ENCODE results near the gene UROC1. TPM values are rescaled to one million over a fixed set of nuclear protein-coding genes. Genes with fewer than 3 reads are reported as not detected.

The UROC1 gene
- total and polyA plus RNA-seq, 2 donors = 0.07 to 0.38 TPM

DNA sequence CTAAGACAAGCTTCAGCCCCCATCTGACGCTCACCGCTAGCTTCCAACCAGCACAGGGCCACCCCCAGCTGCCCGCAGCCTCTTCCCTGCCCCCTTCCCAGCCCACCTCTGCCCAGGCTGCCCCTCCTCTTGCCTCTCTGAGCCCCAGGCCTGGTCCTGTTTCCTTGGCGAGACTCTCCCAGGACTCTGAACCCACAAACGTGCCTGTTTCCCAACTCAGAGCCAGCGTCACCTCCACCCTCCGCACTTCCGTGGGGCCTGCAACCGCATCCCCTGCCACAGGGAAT, 76.9 kb downstream of the UROC1 start:
- 98% methylated on average over 9 of the region's 9 CpGs for WGBS
- Histone ChIP-seq H3K27me3 (ENCODE audit: control insufficient read depth in 2 of 2, insufficient read depth in 1 of 2, low read length in 1 of 2) (no peaks in the 10 kb centered on the region), H3K9me3 (ENCODE audit: control insufficient read depth in 2 of 2, insufficient read depth in 1 of 2, low read length in 1 of 2) (no peaks in the 10 kb centered on the region), H3K4me3 (ENCODE audit: low read length in 2 of 2) (no peak overlapping the region), H3K36me3 (ENCODE audit: control insufficient read depth in 2 of 2, insufficient read depth in 2 of 2, low read length in 1 of 2) (peaks cover 50 to 52% of the 10 kb centered on the region in 2 donors), H3K27ac (ENCODE audit: low read depth in 1 of 2, low read length in 1 of 2) (no peak overlapping the region), H3K4me1 (ENCODE audit: control insufficient read depth in 2 of 2, insufficient read depth in 2 of 2, low read length in 2 of 2) (no peaks in the 10 kb centered on the region)
- DNase-seq (ENCODE audit: low read depth in 6 of 9, low spot score in 9 of 9) = no peak

GRCh38 chr3:126439968-126440708, 77.4 kb downstream of the UROC1 start:
- DNase-seq (ENCODE audit: low read depth in 6 of 9, low spot score in 9 of 9) = no peak
- H3K4me3 ChIP-seq (ENCODE audit: low read length in 2 of 2) = no peak overlapping the region
- H3K27me3 ChIP-seq (ENCODE audit: control insufficient read depth in 2 of 2, insufficient read depth in 1 of 2, low read length in 1 of 2) = no peaks in the 10 kb centered on the region
- peaks cover 51 to 53% of the 10 kb centered on the region in 2 donors for H3K36me3 ChIP-seq (ENCODE audit: control insufficient read depth in 2 of 2, insufficient read depth in 2 of 2, low read length in 1 of 2)
- 92% methylated on average over 12 of the region's 12 CpGs for WGBS
- H3K9me3 ChIP-seq (ENCODE audit: control insufficient read depth in 2 of 2, insufficient read depth in 1 of 2, low read length in 1 of 2) = no peaks in the 10 kb centered on the region
- H3K4me1 ChIP-seq (ENCODE audit: control insufficient read depth in 2 of 2, insufficient read depth in 2 of 2, low read length in 2 of 2) = no peaks in the 10 kb centered on the region
- no peak overlapping the region for H3K27ac ChIP-seq (ENCODE audit: low read depth in 1 of 2, low read length in 1 of 2)

GRCh38 chr3:126439346-126439967, 78.1 kb downstream of the UROC1 start:
- H3K4me1 ChIP-seq (ENCODE audit: control insufficient read depth in 2 of 2, insufficient read depth in 2 of 2, low read length in 2 of 2) = no peaks in the 10 kb centered on the region
- no peaks in the 10 kb centered on the region for H3K27me3 ChIP-seq (ENCODE audit: control insufficient read depth in 2 of 2, insufficient read depth in 1 of 2, low read length in 1 of 2)
- peaks cover 51 to 56% of the 10 kb centered on the region in 2 donors for H3K36me3 ChIP-seq (ENCODE audit: control insufficient read depth in 2 of 2, insufficient read depth in 2 of 2, low read length in 1 of 2)
- no peak overlapping the region for H3K27ac ChIP-seq (ENCODE audit: low read depth in 1 of 2, low read length in 1 of 2)
- H3K4me3 ChIP-seq (ENCODE audit: low read length in 2 of 2) = no peak overlapping the region
- DNase-seq (ENCODE audit: low read depth in 6 of 9, low spot score in 9 of 9) = no peak
- WGBS = 93% methylated on average over 15 of the region's 15 CpGs
- no peaks in the 10 kb centered on the region for H3K9me3 ChIP-seq (ENCODE audit: control insufficient read depth in 2 of 2, insufficient read depth in 1 of 2, low read length in 1 of 2)

DNA sequence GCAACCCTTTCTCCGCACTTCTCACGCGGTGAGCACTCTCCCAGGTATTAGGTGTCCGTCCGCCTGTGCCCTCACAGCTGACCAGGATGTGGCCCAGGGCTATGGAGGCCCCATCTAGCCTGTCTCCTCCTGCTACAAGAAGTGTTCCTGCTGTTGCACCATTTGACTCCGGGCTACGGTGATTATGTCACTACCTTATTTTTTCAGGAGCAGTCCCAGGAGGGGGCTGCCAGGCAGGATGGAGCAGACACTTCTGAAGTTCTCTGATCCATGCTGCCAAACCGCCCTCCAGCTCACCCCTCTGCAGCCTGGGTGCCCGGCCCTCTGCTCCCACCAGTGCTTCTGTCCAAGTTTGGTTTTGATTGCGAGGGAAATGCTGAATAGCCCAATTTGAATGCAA, 78.8 kb downstream of the UROC1 start:
- H3K36me3 ChIP-seq (ENCODE audit: control insufficient read depth in 2 of 2, insufficient read depth in 2 of 2, low read length in 1 of 2) = peaks cover 52 to 56% of the 10 kb centered on the region in 2 donors
- no peaks in the 10 kb centered on the region for H3K27me3 ChIP-seq (ENCODE audit: control insufficient read depth in 2 of 2, insufficient read depth in 1 of 2, low read length in 1 of 2)
- 97% methylated on average over 10 of the region's 10 CpGs for WGBS
- H3K27ac ChIP-seq (ENCODE audit: low read depth in 1 of 2, low read length in 1 of 2) = no peak overlapping the region
- DNase-seq (ENCODE audit: low read depth in 6 of 9, low spot score in 9 of 9) = no peak
- no peaks in the 10 kb centered on the region for H3K9me3 ChIP-seq (ENCODE audit: control insufficient read depth in 2 of 2, insufficient read depth in 1 of 2, low read length in 1 of 2)
- H3K4me1 ChIP-seq (ENCODE audit: control insufficient read depth in 2 of 2, insufficient read depth in 2 of 2, low read length in 2 of 2) = no peaks in the 10 kb centered on the region
- H3K4me3 ChIP-seq (ENCODE audit: low read length in 2 of 2) = no peak overlapping the region

GRCh38 chr3:126438186-126438585, 79.4 kb downstream of the UROC1 start:
- DNase-seq (ENCODE audit: low read depth in 6 of 9, low spot score in 9 of 9) = no peak
- WGBS = 98% methylated on average over 8 of the region's 8 CpGs
- H3K27me3 ChIP-seq (ENCODE audit: control insufficient read depth in 2 of 2, insufficient read depth in 1 of 2, low read length in 1 of 2) = no peaks in the 10 kb centered on the region

GRCh38 chr3:126436826-126437717, 80.5 kb downstream of the UROC1 start:
- Histone ChIP-seq H3K9me3 (ENCODE audit: control insufficient read depth in 2 of 2, insufficient read depth in 1 of 2, low read length in 1 of 2) (no peaks in the 10 kb centered on the region), H3K4me3 (ENCODE audit: low read length in 2 of 2) (no peak overlapping the region), H3K27ac (ENCODE audit: low read depth in 1 of 2, low read length in 1 of 2) (no peak overlapping the region), H3K27me3 (ENCODE audit: control insufficient read depth in 2 of 2, insufficient read depth in 1 of 2, low read length in 1 of 2) (no peaks in the 10 kb centered on the region), H3K4me1 (ENCODE audit: control insufficient read depth in 2 of 2, insufficient read depth in 2 of 2, low read length in 2 of 2) (no peaks in the 10 kb centered on the region), H3K36me3 (ENCODE audit: control insufficient read depth in 2 of 2, insufficient read depth in 2 of 2, low read length in 1 of 2) (peaks cover 50 to 52% of the 10 kb centered on the region in 2 donors)
- WGBS = 98% methylated on average over 18 of the region's 18 CpGs
- DNase-seq (ENCODE audit: low read depth in 6 of 9, low spot score in 9 of 9) = no peak

More at GRCh38 chr3:126438186-126438585, 79.4 kb downstream of the UROC1 start:
- peaks cover 54 to 56% of the 10 kb centered on the region in 2 donors for H3K36me3 ChIP-seq (ENCODE audit: control insufficient read depth in 2 of 2, insufficient read depth in 2 of 2, low read length in 1 of 2)
- no peak overlapping the region for H3K27ac ChIP-seq (ENCODE audit: low read depth in 1 of 2, low read length in 1 of 2)
- no peak overlapping the region for H3K4me3 ChIP-seq (ENCODE audit: low read length in 2 of 2)
- no peaks in the 10 kb centered on the region for H3K4me1 ChIP-seq (ENCODE audit: control insufficient read depth in 2 of 2, insufficient read depth in 2 of 2, low read length in 2 of 2)
- no peaks in the 10 kb centered on the region for H3K9me3 ChIP-seq (ENCODE audit: control insufficient read depth in 2 of 2, insufficient read depth in 1 of 2, low read length in 1 of 2)

DNA sequence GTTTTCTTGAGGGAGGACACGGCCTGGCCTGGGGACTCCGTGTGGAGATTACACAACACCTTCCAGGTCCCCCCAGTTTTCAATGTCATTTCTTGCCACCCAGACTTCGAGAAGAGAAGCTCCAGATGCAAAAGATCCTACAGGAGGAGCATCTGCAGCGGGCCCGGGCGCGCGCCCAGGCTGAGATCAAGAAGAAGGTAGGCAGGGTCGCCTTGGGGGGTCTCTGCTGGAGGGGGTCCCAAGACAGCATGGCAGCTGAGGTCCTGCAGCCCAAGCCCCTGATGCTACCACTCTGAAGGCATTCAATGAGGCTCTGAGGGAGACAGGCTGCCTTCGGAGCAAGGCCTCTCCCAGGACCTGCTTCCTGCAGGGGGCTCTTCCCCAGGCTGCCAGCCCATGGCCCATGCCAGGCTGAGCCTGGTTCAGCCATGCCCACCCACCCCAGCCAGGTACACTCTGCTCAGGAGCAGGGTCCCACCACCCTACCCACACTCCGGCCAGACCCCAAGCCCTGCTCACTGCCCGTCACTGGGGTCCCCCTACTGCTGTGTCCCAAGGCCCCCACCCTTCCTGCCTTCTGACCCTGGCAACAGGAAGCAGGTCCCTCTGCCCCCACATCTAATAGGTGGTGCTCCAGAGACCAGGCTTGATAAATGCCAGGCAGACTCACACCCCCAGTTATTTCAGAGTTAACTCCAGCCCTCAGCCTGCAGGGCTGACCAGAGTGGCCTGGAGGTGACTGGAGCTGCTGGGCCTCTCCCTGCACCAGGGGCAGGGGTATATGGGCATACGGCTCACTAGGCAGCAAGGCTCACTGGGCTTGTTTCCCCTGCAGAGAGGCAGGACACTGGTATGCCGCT, 81.9 kb downstream of the UROC1 start:
- peaks cover 42 to 47% of the 10 kb centered on the region in 2 donors for H3K36me3 ChIP-seq (ENCODE audit: control insufficient read depth in 2 of 2, insufficient read depth in 2 of 2, low read length in 1 of 2)
- no peak for DNase-seq (ENCODE audit: low read depth in 6 of 9, low spot score in 9 of 9)
- WGBS = 99% methylated on average over 14 of the region's 14 CpGs

GRCh38 chr3:126434931-126435411, 82.6 kb downstream of the UROC1 start:
- no peak for DNase-seq (ENCODE audit: low read depth in 6 of 9, low spot score in 9 of 9)
- 94% methylated on average over 8 of the region's 8 CpGs for WGBS
- Histone ChIP-seq H3K36me3 (ENCODE audit: control insufficient read depth in 2 of 2, insufficient read depth in 2 of 2, low read length in 1 of 2) (peaks cover 40 to 42% of the 10 kb centered on the region in 2 donors), H3K4me3 (ENCODE audit: low read length in 2 of 2) (no peak overlapping the region), H3K9me3 (ENCODE audit: control insufficient read depth in 2 of 2, insufficient read depth in 1 of 2, low read length in 1 of 2) (peaks cover 0 to 3% of the 10 kb centered on the region in 2 donors), H3K27me3 (ENCODE audit: control insufficient read depth in 2 of 2, insufficient read depth in 1 of 2, low read length in 1 of 2) (no peaks in the 10 kb centered on the region), H3K4me1 (ENCODE audit: control insufficient read depth in 2 of 2, insufficient read depth in 2 of 2, low read length in 2 of 2) (no peaks in the 10 kb centered on the region), H3K27ac (ENCODE audit: low read depth in 1 of 2, low read length in 1 of 2) (no peak overlapping the region)

More for the DNA sequence above, 81.9 kb downstream of the UROC1 start:
- H3K27me3 ChIP-seq (ENCODE audit: control insufficient read depth in 2 of 2, insufficient read depth in 1 of 2, low read length in 1 of 2) = no peaks in the 10 kb centered on the region
- H3K4me1 ChIP-seq (ENCODE audit: control insufficient read depth in 2 of 2, insufficient read depth in 2 of 2, low read length in 2 of 2) = no peaks in the 10 kb centered on the region
- H3K27ac ChIP-seq (ENCODE audit: low read depth in 1 of 2, low read length in 1 of 2) = no peak overlapping the region
- H3K9me3 ChIP-seq (ENCODE audit: control insufficient read depth in 2 of 2, insufficient read depth in 1 of 2, low read length in 1 of 2) = peaks cover 0 to 3% of the 10 kb centered on the region in 2 donors
- no peak overlapping the region for H3K4me3 ChIP-seq (ENCODE audit: low read length in 2 of 2)

Data from thymus (tissue), 11 donors.